HCT116 (cell line): Measurements from ENCODE around the gene COL4A1. TPM values are rescaled to one million over a fixed set of nuclear protein-coding genes. Genes with fewer than 3 reads are reported as not detected.

Source experiments
- ATAC-seq: fragments of 200-7000 bp; cut with Tn5 transposase; 2 replicates; pipeline ENCODE4 v1.9.1; 2020; ENCODE audit warnings: mild to moderate bottlenecking, moderate library complexity
- BruUV-seq: library from RNA; stranded (reverse); fragments of 400-500 nt; replicated peaks from 2 replicates; lab custom pipeline; 2021; lab: Mats Ljungman, UMichigan
- CTCF ChIA-PET: fragments of 300-600 bp; sonication (Branson Sonifier 250); formaldehyde crosslinking; loops from one replicate; lab custom pipeline; 2021; ENCODE audit warnings: antibody characterized with exemption; lab: Charles Lee
- POLR2A ChIA-PET: fragments of 300-600, 350-600 bp; sonication (Branson Sonifier 250); formaldehyde crosslinking; loops from one replicate; lab custom pipeline; 2021; ENCODE audit warnings: antibody characterized with exemption; lab: Charles Lee
- RAD21 ChIA-PET, 2 experiments: fragments of 300-600 bp; sonication (Branson Sonifier 250); formaldehyde crosslinking; loops; one replicate each; lab custom pipeline; 2023; ENCODE audit warnings: low total read pairs in 2 of 2; ENCODE audit not compliant: uncharacterized antibody in 2 of 2, unreplicated experiment in 2 of 2, low non-redundant PET in 1 of 2; lab: Charles Lee
- DNase-seq: peaks from one replicate; pipeline ENCODE4 v3.0.0-alpha.2; 2010; ENCODE audit warnings: low read depth, low spot score
- H2AFZ ChIP-seq: fragments of 200-600 bp; shearing (Covaris generic), sonication (generic); 2 replicates; pipeline ENCODE4 v1.6.1; 2017; ENCODE audit warnings: low read depth, mixed run types, mixed read lengths, antibody characterized with exemption, low read length; ENCODE audit not compliant: poor library complexity, severe bottlenecking
- H3K27ac ChIP-seq: 2 replicates; pipeline ENCODE4 v1.5.1; 2012; ENCODE audit warnings: low read depth, low read length
- H3K27me3 ChIP-seq: fragments of 200-600 bp; sonication (generic); 2 replicates; pipeline ENCODE4 v1.6.1; 2016; ENCODE audit warnings: mixed run types, low read length, mixed read lengths; ENCODE audit not compliant: insufficient read depth
- H3K36me3 ChIP-seq, 2 experiments: fragments of 200-500 bp in 1 of 2; fragments of 200-600 bp in 1 of 2; sonication (Bioruptor generic) in 1 of 2; sonication (generic) in 1 of 2; 2 replicates each; pipeline versions ENCODE4 v1.5.1 to v1.6.1; 2014 to 2016; ENCODE audit warnings: low read length in 2 of 2, inconsistent platforms in 1 of 2, mixed read lengths in 1 of 2, mixed run types in 1 of 2; ENCODE audit not compliant: insufficient read depth in 2 of 2, control insufficient read depth in 1 of 2
- H3K4me1 ChIP-seq, 2 experiments: fragments of 200-600 bp in 1 of 2; sonication (generic) in 1 of 2; 2 replicates each; pipeline versions ENCODE4 v1.5.1 to v1.6.1; 2012 to 2017; ENCODE audit warnings: low read length in 2 of 2, inconsistent platforms in 1 of 2, mild to moderate bottlenecking in 1 of 2, mixed read lengths in 1 of 2, mixed run types in 1 of 2, moderate library complexity in 1 of 2; ENCODE audit not compliant: insufficient read depth in 2 of 2, control insufficient read depth in 1 of 2
- H3K4me2 ChIP-seq: fragments of 200-600 bp; sonication (generic); 2 replicates; pipeline ENCODE4 v1.6.1; 2017; ENCODE audit warnings: mixed run types, low read length, mixed read lengths
- H3K4me3 ChIP-seq, 2 experiments: fragments of 200-600 bp in 1 of 2; sonication (generic) in 1 of 2; replicated peaks in 1 of 2; 2 replicates each; pipeline ENCODE4 v1.5.1; 2011 to 2016; ENCODE audit warnings: low read length in 2 of 2, control low read depth in 1 of 2, low read depth in 1 of 2, mild to moderate bottlenecking in 1 of 2, mixed read lengths in 1 of 2, mixed run types in 1 of 2
- H3K79me2 ChIP-seq: fragments of 200-600 bp; sonication (generic); 2 replicates; pipeline ENCODE4 v1.6.1; 2017; ENCODE audit warnings: mild to moderate bottlenecking, mixed run types, low read length, moderate library complexity, mixed read lengths; ENCODE audit not compliant: insufficient read depth
- H3K9ac ChIP-seq: fragments of 200-600 bp; sonication (generic); 2 replicates; pipeline ENCODE4 v1.6.1; 2016; ENCODE audit warnings: low read length, mixed read lengths
- H3K9me2 ChIP-seq: fragments of 200-600 bp; sonication (generic), shearing (Covaris generic); 2 replicates; pipeline ENCODE4 v1.6.1; 2017; ENCODE audit warnings: mixed run types, mild to moderate bottlenecking, moderate library complexity; ENCODE audit not compliant: insufficient read depth
- H3K9me3 ChIP-seq, 2 experiments: fragments of 200-500 bp in 1 of 2; fragments of 200-600 bp in 1 of 2; sonication (Bioruptor generic) in 1 of 2; sonication (generic) in 1 of 2; 2 replicates each; pipeline ENCODE4 v1.6.1; 2014 to 2017; ENCODE audit warnings: low read length in 2 of 2, mixed read lengths in 2 of 2, inconsistent platforms in 1 of 2, low read depth in 1 of 2, mild to moderate bottlenecking in 1 of 2, mixed run types in 1 of 2, moderate library complexity in 1 of 2; ENCODE audit not compliant: control insufficient read depth in 1 of 2, insufficient read depth in 1 of 2
- H4K20me1 ChIP-seq: fragments of 200-600 bp; sonication (generic), shearing (Covaris generic); 2 replicates; pipeline ENCODE4 v1.6.1; 2017; ENCODE audit warnings: mixed run types, mild to moderate bottlenecking, moderate library complexity; ENCODE audit not compliant: insufficient read depth
- CBX3 ChIP-seq: IDR thresholded peaks from 2 replicates; pipeline ENCODE4 v1.6.1; 2012; ENCODE audit warnings: low read depth
- JUND ChIP-seq: IDR thresholded peaks from 2 replicates; pipeline ENCODE4 v1.6.1; 2012
- SP1 ChIP-seq: IDR thresholded peaks from 2 replicates; pipeline ENCODE4 v1.6.1; 2012; ENCODE audit warnings: low read depth
- TCF7L2 ChIP-seq: IDR thresholded peaks from 2 replicates; pipeline ENCODE4 v1.7.0; 2011; ENCODE audit warnings: borderline replicate concordance, inconsistent platforms; ENCODE audit not compliant: insufficient read depth, insufficient read length; ENCODE audit errors: extremely low read depth
- ZFX ChIP-seq: fragments of 450-650 bp; IDR thresholded peaks from 2 replicates; pipeline ENCODE4 v1.6.1; 2017
- intact Hi-C: fragments of 100-400 bp; cut with micrococcal nuclease; formaldehyde crosslinking; loops from 2 replicates; pipeline ENCODE4 v1.10.0; 2022
- total RNA-seq: library from RNA; stranded (reverse); gene quantifications from one replicate; pipeline ENCODE4 v1.2.1, GENCODE V29; 2021; ENCODE audit not compliant: unreplicated experiment
- TF ChIP-seq, protein P1 (sequence below), 3 experiments: fragments of 200-600 bp in 1 of 3; sonication (generic) in 1 of 3; IDR thresholded peaks in 2 of 3; conservative IDR thresholded peaks in 1 of 3; 2 replicates each; pipeline ENCODE4 v1.5.1; 2012 to 2017; ENCODE audit warnings: low read depth in 2 of 3, low read length in 2 of 3, antibody characterized with exemption in 1 of 3, borderline replicate concordance in 1 of 3, control low read depth in 1 of 3, mild to moderate bottlenecking in 1 of 3, mixed read lengths in 1 of 3, mixed run types in 1 of 3, moderate library complexity in 1 of 3; ENCODE audit not compliant: insufficient read depth in 1 of 3

Gene COL4A1
- total RNA-seq, 1 experiment from 2014 or later, result 0.57 TPM

DNA sequence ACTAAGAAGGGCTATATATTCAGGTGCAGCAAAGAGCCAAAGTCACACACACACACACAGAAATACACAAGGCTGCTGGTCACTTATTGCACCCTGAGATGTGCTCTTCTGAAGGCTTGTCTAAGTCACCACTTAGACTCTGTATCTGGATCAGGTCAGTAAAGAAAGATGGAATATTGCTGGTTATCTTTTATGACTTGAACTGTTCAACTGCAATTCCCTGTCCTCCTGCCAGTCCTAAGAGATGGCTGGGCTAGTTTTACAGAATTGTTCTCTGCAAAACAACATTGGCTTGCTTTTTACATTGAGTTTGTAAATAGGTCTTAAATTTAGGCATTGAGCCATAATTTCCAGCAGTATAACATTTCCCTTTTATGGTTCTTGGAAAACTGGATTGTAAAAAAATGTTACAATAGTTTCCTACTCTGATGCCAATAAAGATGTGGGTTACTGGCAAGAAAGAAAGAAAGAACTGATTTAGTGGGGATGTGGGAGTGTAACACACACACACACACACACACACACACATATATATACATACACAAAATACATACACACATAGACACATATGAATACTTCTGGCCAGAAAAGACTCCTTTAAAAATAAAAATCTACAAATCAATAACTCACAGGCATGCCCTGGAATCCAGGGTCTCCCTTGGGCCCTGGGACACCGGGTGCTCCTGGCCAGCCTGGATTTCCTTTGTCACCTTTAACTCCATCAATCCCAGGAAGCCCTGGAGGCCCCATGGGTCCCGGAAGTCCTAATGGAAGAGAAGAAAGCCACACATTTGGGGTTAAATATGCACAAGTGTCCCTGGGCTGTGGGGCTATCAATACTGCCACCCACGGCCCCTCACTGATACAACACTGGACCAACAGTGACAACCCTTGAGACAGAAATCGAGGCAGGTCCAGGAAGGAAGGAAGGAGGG is 137.7 kb downstream of the COL4A1 start:
- RAD21 ChIA-PET, result no interaction called here
- Histone ChIP-seq H3K4me1 (peaks cover 0 to 3% of the 10 kb centered on the region in 2 experiments; a peak in 1 of 4 replicates), H3K4me3 (no peak overlapping the region), H3K4me2 (no peak overlapping the region), H2AFZ (no peak overlapping the region), H4K20me1 (no peaks in the 10 kb centered on the region), H3K27me3 (no peaks in the 10 kb centered on the region; the same call in 1 of the 2 replicates), H3K9me2 (no peaks in the 10 kb centered on the region), H3K36me3 (no peaks in the 10 kb centered on the region), H3K79me2 (no peaks in the 10 kb centered on the region), H3K9ac (no peak overlapping the region), H3K27ac (no peak overlapping the region)
- intact Hi-C loops, result no loop called here
- DNase-seq (no peak), ATAC-seq (no peak)
- CTCF ChIA-PET, result no interaction called here
- no TSS peak for BruUV-seq
- POLR2A ChIA-PET, result no interaction called here
- TF ChIP-seq ZFX (no peak), JUND (no peak), SP1 (no peak), CBX3 (no peak), TCF7L2 (no peak)
- TF ChIP-seq, protein P1, sequence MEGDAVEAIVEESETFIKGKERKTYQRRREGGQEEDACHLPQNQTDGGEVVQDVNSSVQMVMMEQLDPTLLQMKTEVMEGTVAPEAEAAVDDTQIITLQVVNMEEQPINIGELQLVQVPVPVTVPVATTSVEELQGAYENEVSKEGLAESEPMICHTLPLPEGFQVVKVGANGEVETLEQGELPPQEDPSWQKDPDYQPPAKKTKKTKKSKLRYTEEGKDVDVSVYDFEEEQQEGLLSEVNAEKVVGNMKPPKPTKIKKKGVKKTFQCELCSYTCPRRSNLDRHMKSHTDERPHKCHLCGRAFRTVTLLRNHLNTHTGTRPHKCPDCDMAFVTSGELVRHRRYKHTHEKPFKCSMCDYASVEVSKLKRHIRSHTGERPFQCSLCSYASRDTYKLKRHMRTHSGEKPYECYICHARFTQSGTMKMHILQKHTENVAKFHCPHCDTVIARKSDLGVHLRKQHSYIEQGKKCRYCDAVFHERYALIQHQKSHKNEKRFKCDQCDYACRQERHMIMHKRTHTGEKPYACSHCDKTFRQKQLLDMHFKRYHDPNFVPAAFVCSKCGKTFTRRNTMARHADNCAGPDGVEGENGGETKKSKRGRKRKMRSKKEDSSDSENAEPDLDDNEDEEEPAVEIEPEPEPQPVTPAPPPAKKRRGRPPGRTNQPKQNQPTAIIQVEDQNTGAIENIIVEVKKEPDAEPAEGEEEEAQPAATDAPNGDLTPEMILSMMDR (IDR thresholded peaks at IDR 0.05 in 2 of 3, conservative IDR thresholded peaks at IDR 0.05 in 1 of 3; ENCODE audit: borderline replicate concordance in 1 of 3, insufficient read depth in 1 of 3, low read depth in 2 of 3, low read length in 2 of 3), result no peak
- TF ChIP-seq, all 23 proteins: peak for 0
- H3K9me3 ChIP-seq, result no peaks in the 10 kb centered on the region
